Measurements from ENCODE around the gene MKLN1. TPM values are rescaled to one million over a fixed set of nuclear protein-coding genes. Genes with fewer than 3 reads are reported as not detected.

The MKLN1 gene
- total RNA-seq, 1 donor from 2014 or later = 15.2 TPM

DNA sequence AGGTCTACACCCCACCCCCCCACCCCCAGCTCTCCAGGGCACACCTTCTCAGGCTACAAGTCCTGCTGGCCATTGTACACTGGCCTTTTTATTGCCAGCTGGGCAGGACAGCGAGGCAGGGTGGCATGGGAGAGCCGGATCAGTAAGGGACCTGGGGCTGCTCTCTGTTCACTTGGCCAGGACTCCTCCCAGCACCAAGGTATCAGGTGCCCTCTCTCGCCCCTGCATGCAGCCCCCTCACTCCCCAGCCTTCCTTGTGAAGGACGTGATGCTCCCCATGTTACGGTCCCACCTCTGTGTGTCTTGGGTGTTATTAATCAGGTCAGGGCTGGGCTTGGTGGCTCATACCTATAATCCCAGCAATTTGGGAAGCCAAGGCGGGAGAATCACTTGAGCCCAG lies 202.5 kb downstream of the MKLN1 start:
- no peak overlapping the region for H3K4me3 ChIP-seq (ENCODE audit: low read depth, low read length)
- TF ChIP-seq, protein P1, sequence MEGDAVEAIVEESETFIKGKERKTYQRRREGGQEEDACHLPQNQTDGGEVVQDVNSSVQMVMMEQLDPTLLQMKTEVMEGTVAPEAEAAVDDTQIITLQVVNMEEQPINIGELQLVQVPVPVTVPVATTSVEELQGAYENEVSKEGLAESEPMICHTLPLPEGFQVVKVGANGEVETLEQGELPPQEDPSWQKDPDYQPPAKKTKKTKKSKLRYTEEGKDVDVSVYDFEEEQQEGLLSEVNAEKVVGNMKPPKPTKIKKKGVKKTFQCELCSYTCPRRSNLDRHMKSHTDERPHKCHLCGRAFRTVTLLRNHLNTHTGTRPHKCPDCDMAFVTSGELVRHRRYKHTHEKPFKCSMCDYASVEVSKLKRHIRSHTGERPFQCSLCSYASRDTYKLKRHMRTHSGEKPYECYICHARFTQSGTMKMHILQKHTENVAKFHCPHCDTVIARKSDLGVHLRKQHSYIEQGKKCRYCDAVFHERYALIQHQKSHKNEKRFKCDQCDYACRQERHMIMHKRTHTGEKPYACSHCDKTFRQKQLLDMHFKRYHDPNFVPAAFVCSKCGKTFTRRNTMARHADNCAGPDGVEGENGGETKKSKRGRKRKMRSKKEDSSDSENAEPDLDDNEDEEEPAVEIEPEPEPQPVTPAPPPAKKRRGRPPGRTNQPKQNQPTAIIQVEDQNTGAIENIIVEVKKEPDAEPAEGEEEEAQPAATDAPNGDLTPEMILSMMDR (conservative IDR thresholded peaks at IDR 0.05; ENCODE audit: low read depth, low read length) = no peak
- DNase-seq (ENCODE audit: low read depth) = no peak

DNA sequence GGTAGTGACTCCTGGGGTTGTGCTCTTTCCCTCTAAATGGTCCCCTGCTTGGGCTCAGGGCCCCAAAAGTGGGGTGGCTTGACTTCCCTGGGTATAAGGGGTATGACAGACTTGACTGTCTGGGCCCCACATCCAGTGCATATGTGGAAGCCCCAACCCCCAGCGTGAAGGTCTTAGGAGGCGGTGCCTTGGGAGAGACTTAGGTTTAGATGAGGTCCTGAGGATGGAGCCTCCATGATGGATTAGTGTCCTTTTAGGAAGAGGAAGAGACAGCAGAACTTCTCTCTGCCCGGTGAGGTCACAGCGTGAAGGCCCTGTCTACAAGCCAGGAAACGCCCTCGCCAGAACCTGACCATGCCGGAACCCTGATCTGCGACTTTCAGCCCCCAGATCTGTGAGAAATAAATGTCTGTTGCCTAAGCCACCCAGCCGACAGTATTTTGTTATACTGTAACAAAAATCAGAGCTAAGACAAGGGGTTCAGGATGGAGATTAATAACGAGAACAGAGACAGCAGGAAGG lies 205.0 kb downstream of the MKLN1 start:
- TF ChIP-seq, protein P1 (conservative IDR thresholded peaks at IDR 0.05; ENCODE audit: low read depth, low read length) = no peak
- H3K4me3 ChIP-seq (ENCODE audit: low read depth, low read length) = no peak overlapping the region
- no peak for DNase-seq (ENCODE audit: low read depth)

DNA sequence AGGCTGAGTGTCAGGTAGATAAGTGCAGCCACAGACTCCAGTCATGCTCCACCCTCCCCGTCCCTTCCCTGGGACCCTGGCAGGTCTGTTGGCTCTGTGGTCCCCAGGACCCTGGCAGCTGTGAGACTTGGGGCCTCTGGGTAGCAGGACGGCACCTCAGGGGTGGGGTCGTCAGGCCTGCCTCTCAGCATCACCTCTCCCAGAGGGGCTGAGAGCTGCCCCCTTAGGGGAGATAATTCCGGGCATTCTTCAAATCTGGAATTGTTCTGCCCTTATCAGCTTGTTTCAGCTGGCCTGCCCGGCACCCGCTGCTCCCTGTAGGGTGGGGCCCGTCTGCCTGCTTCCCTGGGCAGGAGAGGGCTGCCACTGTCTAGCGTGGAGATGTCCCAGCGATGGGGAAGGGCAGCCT lies 205.5 kb downstream of the MKLN1 start:
- H3K4me3 ChIP-seq (ENCODE audit: low read depth, low read length) = no peak overlapping the region
- TF ChIP-seq, protein P1 (conservative IDR thresholded peaks at IDR 0.05; ENCODE audit: low read depth, low read length) = no peak
- DNase-seq (ENCODE audit: low read depth) = no peak

DNA sequence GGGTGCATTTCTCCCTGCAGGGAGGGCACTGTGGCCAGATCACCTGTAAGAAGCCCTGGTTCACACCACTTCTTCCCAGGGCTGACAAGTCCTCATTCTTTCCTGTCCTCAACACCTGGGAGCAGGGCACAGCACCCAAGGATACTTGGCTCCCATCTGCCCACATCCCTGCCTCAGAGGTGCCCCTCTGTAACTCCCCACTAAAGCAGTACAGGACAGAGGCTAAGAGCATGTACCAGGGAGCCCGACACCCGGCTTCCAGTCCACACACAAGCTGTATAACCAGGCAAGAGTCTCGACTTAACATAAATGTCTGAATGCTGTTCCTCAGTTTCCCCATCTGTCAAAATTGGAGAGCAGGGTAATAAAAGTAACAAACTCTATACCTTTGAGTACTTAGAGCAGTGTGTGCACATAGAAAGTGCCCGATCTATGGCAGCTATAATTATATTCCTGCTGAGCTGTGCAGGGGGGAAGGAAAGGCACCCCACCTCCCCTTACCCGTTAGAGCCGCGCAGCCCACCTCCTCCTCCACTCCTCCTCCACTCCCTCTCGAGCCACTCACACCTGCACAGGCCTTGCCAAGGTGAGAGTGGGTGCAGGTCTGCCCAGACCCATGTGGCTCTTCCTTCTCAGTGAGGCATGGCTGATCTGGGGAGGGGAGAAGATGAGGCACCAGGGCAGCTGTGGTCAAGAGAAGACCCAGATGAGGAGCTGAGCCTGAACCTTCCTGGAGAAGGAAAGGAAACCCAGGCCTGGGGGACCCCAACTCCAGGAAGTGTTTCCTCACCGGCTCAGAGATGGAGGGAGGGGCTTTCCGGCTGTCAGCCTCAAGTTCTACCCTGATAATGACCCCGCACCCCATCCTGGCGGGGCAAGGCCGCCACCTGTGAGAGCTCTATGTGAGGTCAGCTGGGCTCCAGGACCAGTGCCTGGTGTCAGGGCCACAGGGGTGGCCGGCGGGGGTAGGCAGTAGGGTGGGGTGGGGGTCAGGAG lies 206.2 kb downstream of the MKLN1 start:
- no peak overlapping the region for H3K4me3 ChIP-seq (ENCODE audit: low read depth, low read length)
- TF ChIP-seq, protein P1 (conservative IDR thresholded peaks at IDR 0.05; ENCODE audit: low read depth, low read length) = no peak
- no peak for DNase-seq (ENCODE audit: low read depth)

DNA sequence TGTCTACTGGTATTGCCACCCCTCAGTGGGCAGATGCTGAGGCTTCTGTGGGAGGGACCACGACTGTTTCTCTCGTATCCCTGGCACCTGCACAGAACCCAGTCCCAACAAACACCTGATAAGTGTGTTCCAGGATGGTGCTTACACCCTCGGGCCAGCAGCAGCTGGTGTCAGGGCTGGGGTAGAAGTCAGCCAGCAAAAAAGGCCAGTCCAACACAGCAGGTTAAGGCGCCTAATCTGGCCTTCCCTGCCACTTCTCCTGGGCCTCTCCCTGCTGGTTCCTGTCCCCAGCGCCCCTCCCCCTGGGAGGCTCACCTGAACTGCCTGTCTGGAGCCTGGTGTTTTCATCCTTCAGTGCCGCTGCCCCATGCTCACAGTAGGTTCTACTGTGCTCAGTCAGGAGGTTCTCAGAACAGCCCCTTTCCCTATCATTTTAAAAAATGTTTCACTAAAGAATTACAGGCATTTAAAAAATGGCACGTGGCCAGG lies 208.7 kb downstream of the MKLN1 start:
- H3K4me3 ChIP-seq (ENCODE audit: low read depth, low read length) = no peak overlapping the region
- TF ChIP-seq, protein P1 (conservative IDR thresholded peaks at IDR 0.05; ENCODE audit: low read depth, low read length) = no peak
- DNase-seq (ENCODE audit: low read depth) = no peak

DNA sequence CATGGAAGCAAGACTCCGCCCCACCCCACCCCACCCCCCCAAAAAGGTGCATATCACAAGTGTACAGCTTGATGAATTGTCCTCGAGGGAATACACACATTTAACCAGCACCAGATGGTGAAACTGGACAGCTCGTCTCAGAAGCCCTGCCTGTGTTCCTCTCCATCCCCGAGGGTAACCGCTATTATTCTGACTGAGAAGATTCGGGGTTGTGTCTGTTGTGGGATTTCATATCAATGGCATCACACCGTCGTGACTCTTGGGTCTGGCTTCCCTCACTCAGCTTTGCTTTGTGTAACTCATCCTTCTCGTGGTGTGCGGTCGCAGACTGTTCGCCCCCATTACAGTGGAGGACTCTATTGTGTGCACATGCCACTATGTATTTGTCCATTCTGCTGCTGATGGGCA lies 209.9 kb downstream of the MKLN1 start:
- H3K4me3 ChIP-seq (ENCODE audit: low read depth, low read length) = no peak overlapping the region
- TF ChIP-seq, protein P1 (conservative IDR thresholded peaks at IDR 0.05; ENCODE audit: low read depth, low read length) = no peak
- no peak for DNase-seq (ENCODE audit: low read depth)
